K562 (cell line): ENCODE results near the gene RAB3C. TPM values are rescaled to one million over a fixed set of nuclear protein-coding genes. Genes with fewer than 3 reads are reported as not detected.

ENCODE experiments used
- ATAC-seq: fragments of 200-7000 bp; cut with Tn5 transposase; 3 replicates; pipeline ENCODE4 v1.9.1; 2020; ENCODE audit warnings: moderate library complexity
- BruUV-seq: library from RNA; stranded (reverse); fragments of 400-500 nt; replicated peaks from 2 replicates; lab custom pipeline; 2021; lab: Mats Ljungman, UMichigan
- CTCF ChIA-PET: fragments of 300-600 bp; formaldehyde crosslinking; extraction: SDS; loops from one replicate; lab custom pipeline; 2021; ENCODE audit warnings: low intra/inter-chr PET ratio; lab: Yijun Ruan, JAX
- POLR2A ChIA-PET: fragments of 300-600, 350-650 bp; sonication (Branson Sonifier 250); formaldehyde crosslinking; extraction: SDS; loops from one replicate; lab custom pipeline; 2021; ENCODE audit warnings: antibody characterized with exemption, inconsistent platforms; lab: Yijun Ruan, JAX
- DNase-seq, 4 experiments: peaks; one replicate each; pipeline versions ENCODE4 v3.0.0 to v3.0.0-alpha.2; 2011 to 2018; ENCODE audit warnings: low spot score in 3 of 4, mixed read lengths in 3 of 4; ENCODE audit errors: extremely low read depth in 1 of 4
- FAIRE-seq: peaks from 2 replicates; lab custom pipeline; 2011; peaks lifted over from hg19 to GRCh38; lab: Jason Lieb, UNC
- H2AFZ ChIP-seq: 2 replicates; pipeline ENCODE4 v1.6.0; 2011; ENCODE audit warnings: low read depth, low read length, control low read depth, inconsistent platforms
- H3K27ac ChIP-seq: fragments of 200-600 bp; 3 replicates; pipeline ENCODE4 v1.8.0; 2011; ENCODE audit warnings: low read depth, mild to moderate bottlenecking, control low read depth, inconsistent platforms, low read length, moderate library complexity, mixed read lengths; ENCODE audit errors: extremely low read depth
- H3K27me3 ChIP-seq, 2 experiments: fragments of 300-600 bp in 1 of 2; 2 replicates in 1 of 2; 3 replicates in 1 of 2; pipeline versions ENCODE4 v1.6.0 to v1.8.0; 2011; ENCODE audit warnings: inconsistent platforms in 2 of 2, low read length in 2 of 2, mild to moderate bottlenecking in 1 of 2, mixed read lengths in 1 of 2, moderate library complexity in 1 of 2; ENCODE audit not compliant: control insufficient read depth in 2 of 2, insufficient read depth in 2 of 2
- H3K36me3 ChIP-seq: fragments of 300-600 bp; 3 replicates; pipeline ENCODE4 v1.8.0; 2011; ENCODE audit warnings: mild to moderate bottlenecking, low read length, inconsistent platforms; ENCODE audit not compliant: control insufficient read depth, insufficient read depth
- H3K4me1 ChIP-seq, 2 experiments: fragments of 200-600 bp in 1 of 2; replicated peaks in 1 of 2; 2 replicates in 1 of 2; 3 replicates in 1 of 2; pipeline versions ENCODE4 v1.5.1 to v1.8.0; 2011; ENCODE audit warnings: inconsistent platforms in 2 of 2, low read length in 2 of 2, mild to moderate bottlenecking in 1 of 2, mixed read lengths in 1 of 2, moderate library complexity in 1 of 2; ENCODE audit not compliant: control insufficient read depth in 2 of 2, insufficient read depth in 2 of 2
- H3K4me2 ChIP-seq: 2 replicates; pipeline ENCODE4 v1.6.1; 2011; ENCODE audit warnings: low read length, control low read depth, inconsistent platforms, mixed read lengths; ENCODE audit not compliant: insufficient read depth
- H3K4me3 ChIP-seq: fragments of 200-600 bp; sonication (generic), shearing (Covaris generic); 2 replicates; pipeline ENCODE4 v1.5.1; 2016; ENCODE audit warnings: control low read depth, inconsistent platforms
- H3K79me2 ChIP-seq: fragments of 200-600 bp; 3 replicates; pipeline ENCODE4 v1.8.0; 2011; ENCODE audit warnings: low read length, inconsistent platforms; ENCODE audit not compliant: control insufficient read depth, insufficient read depth
- H3K9ac ChIP-seq, 2 experiments: 2 replicates each; pipeline versions ENCODE4 v1.6.0 to v1.6.1; 2011; ENCODE audit warnings: low read depth in 2 of 2, low read length in 2 of 2, control low read depth in 1 of 2, inconsistent platforms in 1 of 2, mild to moderate bottlenecking in 1 of 2, mixed read lengths in 1 of 2; ENCODE audit not compliant: insufficient read depth in 1 of 2
- H3K9me1 ChIP-seq: one replicate; pipeline ENCODE4 v1.6.0; 2011; ENCODE audit warnings: inconsistent platforms, mild to moderate bottlenecking, low read length, moderate library complexity; ENCODE audit not compliant: control insufficient read depth, insufficient read depth
- H3K9me3 ChIP-seq: replicated peaks from 2 replicates; pipeline ENCODE4 v1.5.1; 2011; ENCODE audit warnings: low read depth, low read length, inconsistent platforms; ENCODE audit not compliant: control insufficient read depth, insufficient read depth
- H4K20me1 ChIP-seq: replicated peaks from 2 replicates; pipeline ENCODE4 v1.6.1; 2011; ENCODE audit warnings: low read length, inconsistent platforms, mixed read lengths; ENCODE audit not compliant: control insufficient read depth, insufficient read depth
- BCOR ChIP-seq: fragments of 450-650 bp; IDR thresholded peaks from 2 replicates; pipeline ENCODE4 v1.6.1; 2016
- CHD4 ChIP-seq: fragments of 200-600 bp; sonication (generic); IDR thresholded peaks from 3 replicates; pipeline ENCODE4 v1.6.1; 2012; ENCODE audit warnings: low read depth, mild to moderate bottlenecking, mixed read lengths, low read length, inconsistent platforms; ENCODE audit not compliant: insufficient read depth, insufficient replicate concordance, poor library complexity, severe bottlenecking
- NFYB ChIP-seq: IDR thresholded peaks from 2 replicates; pipeline ENCODE4 v1.6.1; 2011; ENCODE audit warnings: mild to moderate bottlenecking, moderate library complexity; ENCODE audit not compliant: insufficient read length; ENCODE audit errors: extremely low read depth
- SREBF2 ChIP-seq: sonication (generic); formaldehyde crosslinking; IDR thresholded peaks from 2 replicates; pipeline ENCODE4 v1.4.0; 2020; ENCODE audit warnings: mild to moderate bottlenecking, missing genetic modification reagents
- SRSF9 ChIP-seq: fragments of 200-400 bp; formaldehyde crosslinking; IDR thresholded peaks from 2 replicates; pipeline ENCODE4 v1.6.1; 2017; ENCODE audit warnings: low read depth, low read length, borderline replicate concordance
- ZNF696 ChIP-seq: fragments of 250-450 bp; sonication (Bioruptor Pico); conservative IDR thresholded peaks from 2 replicates; pipeline ENCODE4 v1.4.0; 2020; ENCODE audit warnings: mild to moderate bottlenecking, moderate library complexity
- WGBS: fragments of 100-300 bp; shearing (Covaris generic); methylation state at CpG from one replicate; pipeline ENCODE4 v1.1.6; 2016; ENCODE audit warnings: low coverage, mixed read lengths; ENCODE audit not compliant: insufficient coverage; ENCODE audit errors: missing lambda C conversion rate; 5-methylcytosine and 5-hydroxymethylcytosine counted together
- in situ Hi-C: fragments of 300-500 bp; cut with MboI; formaldehyde crosslinking; loops from 4 replicates; pipeline ENCODE4 v1.15.0; 2018; ENCODE audit warnings: inconsistent platforms, mixed read lengths
- intact Hi-C: fragments of 100-400 bp; cut with micrococcal nuclease; formaldehyde crosslinking; loops from 2 replicates; pipeline ENCODE4 v1.14.2; 2022
- polyA plus RNA-seq, 8 experiments: library from polyadenylated mRNA; depleted of rRNA in 4 of 8; stranded (reverse) in 5 of 8; unstranded in 3 of 8; fragments of >200 nt; fragmentation: Nextera tagmentation in 2 of 8; fragmentation: Illumina TruSeq in 1 of 8; extraction: Ambion mirVana in 2 of 8; extraction: Trizol in 1 of 8; gene quantifications; 2 replicates each; pipeline versions ENCODE4 v1.2.1 to v1.2.3, GENCODE V29; 2011 to 2014; ENCODE audit warnings: inconsistent platforms in 1 of 8, missing spikeins in 1 of 8
- total RNA-seq, 7 experiments: library from RNA; depleted of rRNA in 6 of 7; stranded (reverse); fragments of >200 nt in 6 of 7; fragmentation: Illumina TruSeq in 2 of 7; extraction: Trizol in 2 of 7; gene quantifications; 2 replicates each; pipeline versions ENCODE4 v1.2.1 to v1.2.3, GENCODE V29; 2011 to 2021; ENCODE audit warnings: low replicate concordance in 1 of 7

Gene RAB3C
- total and polyA plus RNA-seq, 9 of the 15 experiments (the other 6 are each of a cell fraction or from before 2014, with no cell fraction given), result not detected

GRCh38 chr5:58760222-58760621 is 177.3 kb downstream of the RAB3C start:
- H3K4me1 ChIP-seq, result no peaks in the 10 kb centered on the region
- no peak overlapping the region for H3K9ac ChIP-seq
- H4K20me1 ChIP-seq, result no peaks in the 10 kb centered on the region
- no peak overlapping the region for H3K4me2 ChIP-seq
- H3K9me1 ChIP-seq, result no peaks in the 10 kb centered on the region
- intact Hi-C loops, result no loop called here
- DNase-seq, result no peak
- ChIA-PET CTCF (no interaction called here), POLR2A (no interaction called here)
- H3K27me3 ChIP-seq, result no peaks in the 10 kb centered on the region
- in situ Hi-C loops, result no loop called here
- no peaks in the 10 kb centered on the region for H3K9me3 ChIP-seq
- H2AFZ ChIP-seq, result no peak overlapping the region
- H3K36me3 ChIP-seq, result no peaks in the 10 kb centered on the region
- TF ChIP-seq SRSF9, result no peak
- TF ChIP-seq BCOR, result no peak
- TF ChIP-seq NFYB, result no peak
- TF ChIP-seq, all 486 proteins: peak for 0
- BruUV-seq, result no TSS peak
- no peak overlapping the region for H3K4me3 ChIP-seq
- no peaks in the 10 kb centered on the region for H3K79me2 ChIP-seq
- FAIRE-seq, result no peak
- no peak for ATAC-seq
- no peak overlapping the region for H3K27ac ChIP-seq
- WGBS, result 4% methylated on average over 2 of the region's 2 CpGs

GRCh38 chr5:58761407-58761806 is 178.5 kb downstream of the RAB3C start:
- Histone ChIP-seq H3K27me3 (no peaks in the 10 kb centered on the region), H4K20me1 (no peaks in the 10 kb centered on the region), H3K4me2 (no peak overlapping the region), H3K9ac (no peak overlapping the region), H3K4me3 (no peak overlapping the region), H3K4me1 (no peaks in the 10 kb centered on the region), H3K79me2 (no peaks in the 10 kb centered on the region), H3K27ac (no peak overlapping the region), H3K36me3 (no peaks in the 10 kb centered on the region), H2AFZ (no peak overlapping the region), H3K9me3 (no peaks in the 10 kb centered on the region), H3K9me1 (no peaks in the 10 kb centered on the region)
- no peak for ATAC-seq
- intact Hi-C loops (no loop called here), in situ Hi-C loops (no loop called here)
- ChIA-PET CTCF (no interaction called here), POLR2A (no interaction called here)
- no TSS peak for BruUV-seq
- no peak for DNase-seq
- no peak for FAIRE-seq
- no peak for TF ChIP-seq SREBF2
- no peak for TF ChIP-seq CHD4
- no peak for TF ChIP-seq ZNF696 (CRISPR knock-in tag)
